H1 (cell line): ENCODE data around the gene FGFBP3. TPM values are rescaled to one million over a fixed set of nuclear protein-coding genes. Genes with fewer than 3 reads are reported as not detected.

ENCODE experiments used
- ASH2L ChIP-seq: fragments of 200-600, 300-600 bp; sonication (generic); IDR thresholded peaks from one replicate; pipeline ENCODE4 v1.7.1; 2017; ENCODE audit warnings: low read length
- BCL11A ChIP-seq, 2 experiments: IDR thresholded peaks; one replicate each; pipeline ENCODE4 v1.6.1; 2011; ENCODE audit warnings: low read depth in 2 of 2, low read length in 2 of 2, mild to moderate bottlenecking in 2 of 2
- CTBP2 ChIP-seq: IDR thresholded peaks from 2 replicates; pipeline ENCODE4 v1.7.0; 2011; ENCODE audit warnings: borderline replicate concordance, mild to moderate bottlenecking, moderate library complexity, mixed read lengths, low read length; ENCODE audit not compliant: insufficient read depth, insufficient read length
- FOSL1 ChIP-seq: IDR thresholded peaks from 2 replicates; pipeline ENCODE4 v1.6.1; 2011; ENCODE audit warnings: mild to moderate bottlenecking, low read depth, low read length, moderate library complexity; ENCODE audit not compliant: insufficient read depth
- GABPA ChIP-seq: IDR thresholded peaks from 2 replicates; pipeline ENCODE4 v1.6.1; 2011; ENCODE audit warnings: mild to moderate bottlenecking, low read length, moderate library complexity, borderline replicate concordance; ENCODE audit not compliant: insufficient read depth
- GTF2F1 ChIP-seq: IDR thresholded peaks from 2 replicates; pipeline ENCODE4 v1.6.1; 2012; ENCODE audit warnings: low read depth, low read length, improper control_type of control experiment, borderline replicate concordance
- KDM4A ChIP-seq: IDR thresholded peaks from one replicate; pipeline ENCODE4 v1.7.1; 2012; ENCODE audit warnings: low read depth, mild to moderate bottlenecking, moderate library complexity, low read length, inconsistent platforms; ENCODE audit not compliant: severe bottlenecking
- PHF8 ChIP-seq: fragments of 200-600 bp; sonication (generic); conservative IDR thresholded peaks from 2 replicates; pipeline ENCODE4 v1.7.1; 2012; ENCODE audit warnings: low read depth, mild to moderate bottlenecking, inconsistent platforms, low read length, moderate library complexity
- POU5F1 ChIP-seq: IDR thresholded peaks from 2 replicates; pipeline ENCODE4 v1.6.1; 2011; ENCODE audit warnings: low read depth, mild to moderate bottlenecking, low read length, moderate library complexity
- RBBP5 ChIP-seq: IDR thresholded peaks from 2 replicates; pipeline ENCODE4 v1.7.1; 2012; ENCODE audit warnings: low read depth, mild to moderate bottlenecking, inconsistent platforms, low read length, moderate library complexity, borderline replicate concordance
- RFX5 ChIP-seq: IDR thresholded peaks from 2 replicates; pipeline ENCODE4 v1.6.1; 2011; ENCODE audit warnings: low read depth, low read length, improper control_type of control experiment, borderline replicate concordance
- RNF2 ChIP-seq: fragments of 200-900, 300-1000 bp; sonication (generic); IDR thresholded peaks from 2 replicates; pipeline ENCODE4 v1.7.1; 2016; ENCODE audit warnings: borderline replicate concordance, low read depth, mild to moderate bottlenecking, antibody characterized with exemption, low read length; ENCODE audit not compliant: poor library complexity, severe bottlenecking; ENCODE audit errors: missing control alignments
- RXRA ChIP-seq: IDR thresholded peaks from 2 replicates; pipeline ENCODE4 v1.6.1; 2011; ENCODE audit warnings: low read depth, mild to moderate bottlenecking, low read length, moderate library complexity; ENCODE audit not compliant: insufficient read depth
- SAP30 ChIP-seq: fragments of 300-600 bp; sonication (generic); IDR thresholded peaks from 2 replicates; pipeline ENCODE4 v1.7.1; 2012; ENCODE audit warnings: low read length, moderate library complexity, mild to moderate bottlenecking, inconsistent platforms; ENCODE audit not compliant: insufficient read depth, insufficient replicate concordance
- SIN3A ChIP-seq, 2 experiments: IDR thresholded peaks in 1 of 2; conservative IDR thresholded peaks in 1 of 2; 2 replicates each; pipeline ENCODE4 v1.6.1; 2011 to 2012; ENCODE audit warnings: low read length in 2 of 2, improper control_type of control experiment in 1 of 2, low read depth in 1 of 2, mild to moderate bottlenecking in 1 of 2
- SIRT6 ChIP-seq: IDR thresholded peaks from one replicate; pipeline ENCODE4 v1.7.1; 2012; ENCODE audit warnings: low read length, inconsistent platforms
- TAF7 ChIP-seq: optimal IDR thresholded peaks from 2 replicates; pipeline ENCODE3; 2011; ENCODE audit warnings: low read depth, mild to moderate bottlenecking, inconsistent platforms, low read length, moderate library complexity, borderline replicate concordance
- TBP ChIP-seq: IDR thresholded peaks from 2 replicates; pipeline ENCODE4 v1.6.1; 2011; ENCODE audit warnings: low read depth, low read length, improper control_type of control experiment
- USF2 ChIP-seq: IDR thresholded peaks from 2 replicates; pipeline ENCODE4 v1.6.1; 2011; ENCODE audit warnings: low read length, improper control_type of control experiment
- YY1 ChIP-seq: IDR thresholded peaks from 2 replicates; pipeline ENCODE4 v1.6.1; 2011; ENCODE audit warnings: low read depth, mild to moderate bottlenecking, low read length
- polyA plus RNA-seq, 7 experiments: library from polyadenylated mRNA; depleted of rRNA in 3 of 7; stranded (reverse) in 5 of 7; unstranded in 2 of 7; fragments of >200 nt in 5 of 7; fragments of 200-250 nt in 2 of 7; gene quantifications; 1 replicate in 5 of 7; 2 replicates in 1 of 7; 4 replicates in 1 of 7; pipeline versions ENCODE4 v1.2.1 to v1.2.3, GENCODE V29; 2011 to 2013; ENCODE audit warnings: missing spikeins in 2 of 7, mixed read lengths in 2 of 7
- total RNA-seq: library from RNA; stranded (reverse); fragmentation: NEBNext Ultra II Directional; extraction: Animal tissue kit (Norgen Biotek cat#: 25700); gene quantifications from 2 replicates; pipeline ENCODE4 v1.2.1, GENCODE V29; 2021
- TF ChIP-seq, protein P1 (sequence below): IDR thresholded peaks from 2 replicates; pipeline ENCODE4 v1.6.1; 2012; ENCODE audit warnings: inconsistent platforms

The FGFBP3 gene
- total and polyA plus RNA-seq, 2 of the 8 experiments (the other 6 are each of a cell fraction or from before 2014, with no cell fraction given) = 54.6 to 115 TPM

GRCh38 chr10:91887272-91888076 is 21.8 kb downstream of the FGFBP3 start (continued):
- TF ChIP-seq KDM4A (no peak), RNF2 (no peak), RFX5 (no peak), SIRT6 (no peak), CTBP2 (peak; percentile 83), BCL11A (IDR thresholded peaks at IDR 0.05; ENCODE audit: low read depth in 2 of 2, low read length in 2 of 2) (no peak), ASH2L (peak; percentile 85), SAP30 (no peak), SIN3A (conservative IDR thresholded peaks at IDR 0.05 in 1 of 2, IDR thresholded peaks at IDR 0.05 in 1 of 2; ENCODE audit: low read depth in 1 of 2, low read length in 2 of 2) (0 out of 4 replicates have a peak, but pooled peaks of 1 of the 2 experiments have one; percentile 53), YY1 (peak; percentile 57), TBP (peak; percentile 54; the same call in 1 of the 2 replicates), RBBP5 (peak; percentile 84; the same call in 1 of the 2 replicates), USF2 (peak; percentile 71), POU5F1 (no peak), FOSL1 (no peak), TAF7 (peak; percentile 30), PHF8 (peak; percentile 22; the same call in 1 of the 2 replicates), GABPA (no peak), GTF2F1 (no peak), RXRA (0 out of 2 replicates have a peak, but pooled peaks have one; percentile 45)
- TF ChIP-seq, protein P1, sequence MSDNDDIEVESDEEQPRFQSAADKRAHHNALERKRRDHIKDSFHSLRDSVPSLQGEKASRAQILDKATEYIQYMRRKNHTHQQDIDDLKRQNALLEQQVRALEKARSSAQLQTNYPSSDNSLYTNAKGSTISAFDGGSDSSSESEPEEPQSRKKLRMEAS = peak; percentile 85
